Mucosa of gallbladder (tissue), 1 donor: ENCODE measurements around the gene PTAR1. TPM values are rescaled to one million over a fixed set of nuclear protein-coding genes. Genes with fewer than 3 reads are reported as not detected.
A peak's percentile ranks its signal among the peaks of the same experiment; 100 is the strongest.

Source experiments
- DNase-seq: peaks from one replicate; pipeline ENCODE4 v3.0.0-alpha.2; 2020; ENCODE audit warnings: low spot score
- total RNA-seq: library from RNA; stranded (reverse); gene quantifications from one replicate; pipeline ENCODE4 v1.2.1, GENCODE V29; 2021
- donor health status: DM: no; HTN: no; CAD: no.

The PTAR1 gene
- total RNA-seq, 1 donor from 2014 or later = 52.9 TPM

DNA sequence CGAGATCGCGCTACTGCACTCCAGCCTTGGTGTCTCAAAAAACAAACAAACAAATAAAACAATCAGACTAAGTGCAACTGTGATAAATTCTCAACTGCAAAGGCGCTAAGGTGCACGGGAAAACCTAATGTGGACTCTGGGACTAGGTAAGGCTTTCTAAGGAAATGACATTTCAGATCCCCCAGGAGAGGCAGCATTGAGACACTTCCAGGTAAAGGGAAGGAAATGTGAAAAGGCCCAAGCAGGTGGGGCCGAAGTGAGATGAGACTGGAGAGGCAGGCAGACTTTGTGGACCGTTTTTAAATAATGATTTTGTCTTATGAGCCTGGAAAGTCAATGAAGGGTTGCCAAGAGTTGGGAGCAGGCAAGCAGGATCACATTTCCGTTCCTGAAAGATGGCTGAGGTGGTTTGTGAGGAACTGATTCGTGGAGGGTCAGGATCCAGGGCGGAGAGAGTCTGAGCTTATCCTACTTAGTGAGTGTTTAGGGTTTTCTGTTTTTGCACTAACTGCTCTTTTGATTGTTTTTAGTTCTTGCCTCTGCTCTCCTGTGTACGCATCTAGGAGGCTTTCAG lies 85.6 kb downstream of the PTAR1 start:
- no peak for DNase-seq

GRCh38 chr9:69673311-69673640 lies 86.5 kb downstream of the PTAR1 start:
- DNase-seq = no peak

GRCh38 chr9:69672596-69673310 lies 87.1 kb downstream of the PTAR1 start:
- DNase-seq = peak; percentile 78

GRCh38 chr9:69671879-69672595 lies 87.8 kb downstream of the PTAR1 start, which contains the start of gene APBA1:
TSS of gene APBA1 (minus strand) at chr9:69672371.
- DNase-seq = peak; percentile 65

- DNase-seq = peak; percentile 29
These were observed 88.4 kb downstream of the PTAR1 start for GRCh38 chr9:69671311-69671878.

- DNase-seq = no peak
These were observed 92.5 kb downstream of the PTAR1 start for GRCh38 chr9:69667306-69667705.

- DNase-seq = no peak
These were observed 99.5 kb downstream of the PTAR1 start for GRCh38 chr9:69660304-69660703.

Other genes starting within 250 kb of the PTAR1 start
- 10.7 TPM for gene APBA1, start 87.6 kb downstream of the PTAR1 start, total RNA-seq
- 0.43 TPM for gene CFAP95, start 60.8 kb upstream of the PTAR1 start, total RNA-seq